Heart left ventricle (tissue), 16 donors: ENCODE measurements around the gene CHIT1. TPM values are rescaled to one million over a fixed set of nuclear protein-coding genes. Genes with fewer than 3 reads are reported as not detected.

Experiments
- ATAC-seq, 4 donors: fragments of 200-7000 bp; cut with Tn5 transposase; one replicate each; pipeline ENCODE4 v1.9.1; 2020 to 2022; ENCODE audit warnings: moderate library complexity in 4 of 4, mild to moderate bottlenecking in 3 of 4, moderate number of reproducible peaks in 1 of 4
- DNase-seq, 5 donors: peaks; one replicate each; pipeline ENCODE4 v3.0.0-alpha.2; 2020
- H3K27ac ChIP-seq, 12 donors: fragments of 200-600 bp; sonication (generic) in 4 of 12; one replicate each; pipeline versions ENCODE4 v1.5.0 to v1.8.0; 2016 to 2022; ENCODE audit warnings: mild to moderate bottlenecking in 2 of 12
- H3K27me3 ChIP-seq, 9 donors: fragments of 200-600 bp; sonication (generic) in 2 of 9; one replicate each; pipeline versions ENCODE4 v1.5.1 to v1.8.0; 2016 to 2022; ENCODE audit warnings: mild to moderate bottlenecking in 3 of 9
- H3K36me3 ChIP-seq, 9 donors: fragments of 200-600 bp; sonication (generic) in 2 of 9; one replicate each; pipeline versions ENCODE4 v1.5.0 to v1.8.0; 2018 to 2022; ENCODE audit warnings: mild to moderate bottlenecking in 2 of 9
- H3K4me1 ChIP-seq, 12 donors: fragments of 200-600 bp; sonication (generic) in 4 of 12; one replicate each; pipeline versions ENCODE4 v1.5.0 to v1.8.0; 2016 to 2022; ENCODE audit warnings: mild to moderate bottlenecking in 3 of 12
- H3K4me3 ChIP-seq, 12 donors: fragments of 200-600 bp; sonication (generic) in 4 of 12; one replicate each; pipeline versions ENCODE4 v1.5.0 to v1.8.0; 2017 to 2022; ENCODE audit warnings: mild to moderate bottlenecking in 9 of 12, moderate library complexity in 4 of 12
- H3K9me3 ChIP-seq, 12 donors: fragments of 200-600 bp; sonication (generic) in 4 of 12; one replicate each; pipeline versions ENCODE4 v1.5.0 to v1.8.0; 2016 to 2022; ENCODE audit warnings: mild to moderate bottlenecking in 1 of 12
- POLR2A ChIP-seq, 2 donors: fragments of 450-650 bp; IDR thresholded peaks; one replicate each; pipeline ENCODE4 v1.6.1; 2017; ENCODE audit warnings: antibody characterized with exemption in 2 of 2, mild to moderate bottlenecking in 2 of 2, moderate library complexity in 2 of 2
- WGBS, 4 donors: extraction: QIAGEN DNeasy Blood & Tissue Kit in 2 of 4; methylation state at CpG; one replicate each; pipeline versions ENCODE4 v1.1.5 to v1.1.7; 2013 to 2018; 5-methylcytosine and 5-hydroxymethylcytosine counted together
- intact Hi-C, 10 donors: fragments of 100-400 bp; cut with DNase I; formaldehyde crosslinking; loops; one replicate each; pipeline versions ENCODE4 v1.11.1 to v1.14.2; 2022
- polyA plus RNA-seq, 2 donors: library from polyadenylated mRNA; stranded (reverse); fragments of 200-250 nt; gene quantifications; one replicate each; pipeline ENCODE4 v1.2.3, GENCODE V29; 2013
- total RNA-seq, 9 donors: library from RNA; depleted of rRNA in 2 of 9; stranded (reverse); fragments of >200 nt in 2 of 9; fragmentation: NEBNext Ultra II Directional in 3 of 9; extraction: Animal tissue kit (Norgen Biotek cat#: 25700) in 3 of 9; gene quantifications; one replicate each; pipeline versions ENCODE4 v1.1.0 to v1.2.4, GENCODE V29; 2016 to 2023
- TF ChIP-seq, protein P1 (sequence below), 12 donors: fragments of 200-600 bp; sonication (generic) in 4 of 12; IDR thresholded peaks; one replicate each; pipeline versions ENCODE4 v1.5.0 to v1.8.0; 2018 to 2022; ENCODE audit warnings: antibody characterized with exemption in 12 of 12, mild to moderate bottlenecking in 5 of 12
- donor health status: ischemic (EF 13 %, LVEDD 7.1; RV severe dilation, severe dysfunction).
- donor health status: healthy with polysubstance abuse.
- donor health status: DM: no; HTN: yes; CAD: no.
- donor health status: DM: no; HTN: no; CAD: no.
- donor health status: ischemic (EF 25% LVEDD 6.9; RV normal size, moderate dysfunction).
- donor health status: ischemic (EF 25% LVEDD 5.7; RV mildly dilated, moderate dysfunction).
- donor health status: healthy.
- donor health status: DM: yes; HTN: yes; CAD: no.
- donor health status: ischemic (EF 35%, LVEDD 5.7; RV mildly dilated, moderate dysfunction).
- donor health status: nonischemic (EF 11% LVEDD 7.7; RV severe dilation, severe dysfunction).
- donor health status: DM: yes; HTN: yes; CAD: no.
- donor health status: PGD.
- donor health status: ischemic (EF 29% LVEDD 5.4; RV normal size, mild dysfunction).
- donor health status: nonischemic (EF 23%, LVEDD 6.1; RV moderate dilation, normal function).

Gene CHIT1
- total and polyA plus RNA-seq, 11 donors = 0.05 to 1.7 (median 0.22) TPM; not detected in 6

DNA sequence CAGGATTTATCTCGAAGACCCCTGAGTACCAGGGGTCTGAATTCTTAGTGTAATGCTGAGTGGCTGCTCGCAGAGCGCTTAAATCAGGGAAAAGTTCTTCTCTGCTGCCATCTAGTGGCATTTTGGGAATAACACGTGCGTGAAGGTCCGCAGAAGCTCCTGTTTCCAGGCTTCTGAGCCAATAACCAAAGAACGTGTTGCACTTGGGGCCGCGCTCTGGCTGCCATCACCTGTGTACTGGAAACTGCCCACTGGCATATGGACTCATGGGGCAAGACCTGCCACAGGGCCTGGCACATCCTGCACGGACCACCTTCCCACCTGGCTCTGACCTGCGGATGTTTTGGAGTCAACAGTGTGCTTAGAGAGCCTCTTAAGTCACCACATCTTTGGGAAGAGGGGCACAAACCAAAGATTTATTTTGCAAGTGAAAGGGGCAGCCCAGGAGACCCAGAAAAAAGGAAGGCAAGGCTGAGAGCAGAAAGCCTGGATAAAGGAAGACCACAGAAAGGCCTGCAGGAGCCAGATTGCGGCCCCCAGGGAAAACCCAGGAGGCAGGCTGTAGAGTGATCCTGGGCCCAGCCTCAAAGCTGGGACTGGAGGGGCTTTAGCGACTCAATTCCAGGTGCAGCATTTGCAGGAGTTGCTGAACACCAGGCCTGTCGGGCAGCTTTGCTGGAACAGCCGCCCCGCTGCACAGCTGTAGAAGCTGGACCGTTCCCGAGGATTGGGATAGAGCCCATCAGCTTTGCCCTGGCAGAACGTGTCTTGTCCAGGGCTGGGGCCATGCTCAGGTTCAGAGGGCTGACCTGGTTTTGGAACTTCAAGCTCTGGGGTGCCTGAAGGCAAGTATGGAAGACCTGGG, 13.0 kb downstream of the CHIT1 start:
- Histone ChIP-seq H3K4me3 (no peak overlapping the region), H3K4me1 (peaks cover 0 to 4% (median 0%) of the 10 kb centered on the region in 12 donors), H3K27me3 (peaks cover 0 to 9% (median 0%) of the 10 kb centered on the region in 9 donors), H3K9me3 (no peaks in the 10 kb centered on the region), H3K36me3 (no peaks in the 10 kb centered on the region), H3K27ac (no peak overlapping the region)
- ATAC-seq = peak; percentile 40 to 88 (median 64)
- WGBS, 4 donors = 33 to 35% (median 33%) methylated on average over 18 to 19 of the region's 19 CpGs
- peak in 3 of 5 donors; percentile 42 to 58 (median 49) for DNase-seq
- intact Hi-C loops = loop anchor here (1.0 to 5.0 kb wide), 9 partner anchors 44 to 178 kb away; no protein-coding TSS in a partner anchor
- TF ChIP-seq, protein P1, sequence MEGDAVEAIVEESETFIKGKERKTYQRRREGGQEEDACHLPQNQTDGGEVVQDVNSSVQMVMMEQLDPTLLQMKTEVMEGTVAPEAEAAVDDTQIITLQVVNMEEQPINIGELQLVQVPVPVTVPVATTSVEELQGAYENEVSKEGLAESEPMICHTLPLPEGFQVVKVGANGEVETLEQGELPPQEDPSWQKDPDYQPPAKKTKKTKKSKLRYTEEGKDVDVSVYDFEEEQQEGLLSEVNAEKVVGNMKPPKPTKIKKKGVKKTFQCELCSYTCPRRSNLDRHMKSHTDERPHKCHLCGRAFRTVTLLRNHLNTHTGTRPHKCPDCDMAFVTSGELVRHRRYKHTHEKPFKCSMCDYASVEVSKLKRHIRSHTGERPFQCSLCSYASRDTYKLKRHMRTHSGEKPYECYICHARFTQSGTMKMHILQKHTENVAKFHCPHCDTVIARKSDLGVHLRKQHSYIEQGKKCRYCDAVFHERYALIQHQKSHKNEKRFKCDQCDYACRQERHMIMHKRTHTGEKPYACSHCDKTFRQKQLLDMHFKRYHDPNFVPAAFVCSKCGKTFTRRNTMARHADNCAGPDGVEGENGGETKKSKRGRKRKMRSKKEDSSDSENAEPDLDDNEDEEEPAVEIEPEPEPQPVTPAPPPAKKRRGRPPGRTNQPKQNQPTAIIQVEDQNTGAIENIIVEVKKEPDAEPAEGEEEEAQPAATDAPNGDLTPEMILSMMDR (IDR thresholded peaks at IDR 0.05) = peak; percentile 69 to 88 (median 82)
- no peak for TF ChIP-seq POLR2A (IDR thresholded peaks at IDR 0.05)

DNA sequence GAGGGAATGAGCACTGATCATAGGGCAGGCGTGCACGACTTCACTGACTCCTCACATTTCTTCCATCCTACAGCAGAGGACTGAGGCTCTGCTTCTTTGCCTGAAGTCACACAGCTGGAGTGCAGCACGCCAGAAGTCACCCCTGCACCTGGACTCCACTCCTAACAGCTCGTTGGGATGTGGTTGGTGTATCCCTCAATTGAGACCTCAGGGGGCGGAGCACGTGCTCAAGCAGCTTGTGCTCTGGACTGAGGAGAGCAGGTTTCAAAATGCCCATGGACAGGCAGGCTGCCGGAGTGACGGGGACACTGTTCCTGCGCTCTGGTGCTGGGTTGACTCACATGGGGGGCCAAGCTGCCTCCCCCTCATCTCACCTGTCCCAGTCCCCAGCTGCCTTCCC, 13.9 kb downstream of the CHIT1 start:
- WGBS, 4 donors = 60 to 71% (median 64%) methylated on average over 6 to 9 of the region's 9 CpGs
- H3K4me1 ChIP-seq = peaks cover 0 to 4% (median 0%) of the 10 kb centered on the region in 12 donors
- H3K9me3 ChIP-seq = no peaks in the 10 kb centered on the region
- H3K36me3 ChIP-seq = no peaks in the 10 kb centered on the region
- intact Hi-C loops = loop anchor here in 3 of 10 donors (1.0 to 5.0 kb wide), 4 partner anchors 43 to 176 kb away; no protein-coding TSS in a partner anchor
- no peak for DNase-seq
- peaks cover 0 to 9% (median 0%) of the 10 kb centered on the region in 9 donors for H3K27me3 ChIP-seq
- ATAC-seq = no peak
- H3K27ac ChIP-seq = no peak overlapping the region
- H3K4me3 ChIP-seq = no peak overlapping the region
- TF ChIP-seq, protein P1 (IDR thresholded peaks at IDR 0.05) = no peak
- TF ChIP-seq POLR2A (IDR thresholded peaks at IDR 0.05) = no peak

GRCh38 chr1:203214871-203215270, 14.6 kb downstream of the CHIT1 start:
- ATAC-seq (no peak), DNase-seq (no peak)
- intact Hi-C loops = loop anchor here in 3 of 10 donors (1.0 to 5.0 kb wide), 4 partner anchors 43 to 176 kb away; no protein-coding TSS in a partner anchor
- no peaks in the 10 kb centered on the region for H3K36me3 ChIP-seq
- H3K4me1 ChIP-seq = peaks cover 0 to 4% (median 0%) of the 10 kb centered on the region in 12 donors
- TF ChIP-seq, protein P1 (IDR thresholded peaks at IDR 0.05) = no peak
- no peak for TF ChIP-seq POLR2A (IDR thresholded peaks at IDR 0.05)
- H3K4me3 ChIP-seq = no peak overlapping the region
- peaks cover 0 to 9% (median 0%) of the 10 kb centered on the region in 9 donors for H3K27me3 ChIP-seq
- no peaks in the 10 kb centered on the region for H3K9me3 ChIP-seq
- no peak overlapping the region for H3K27ac ChIP-seq
- WGBS, 4 donors = 75 to 83% (median 78%) methylated on average over 7 of the region's 7 CpGs

GRCh38 chr1:203213126-203213525, 16.3 kb downstream of the CHIT1 start:
- no peak for TF ChIP-seq POLR2A (IDR thresholded peaks at IDR 0.05)
- TF ChIP-seq, protein P1 (IDR thresholded peaks at IDR 0.05) = no peak
- no peaks in the 10 kb centered on the region for H3K9me3 ChIP-seq
- H3K4me3 ChIP-seq = no peak overlapping the region
- DNase-seq = no peak
- 77 to 88% (median 81%) methylated on average over 6 of the region's 6 CpGs for WGBS, 4 donors
- H3K36me3 ChIP-seq = no peaks in the 10 kb centered on the region
- H3K4me1 ChIP-seq = peaks cover 0 to 4% (median 0%) of the 10 kb centered on the region in 12 donors
- H3K27ac ChIP-seq = no peak overlapping the region
- intact Hi-C loops = no loop called here
- ATAC-seq = no peak
- peaks cover 0 to 9% (median 0%) of the 10 kb centered on the region in 9 donors for H3K27me3 ChIP-seq
